ENCODE measurements around the gene VKORC1L1. TPM values are rescaled to one million over a fixed set of nuclear protein-coding genes. Genes with fewer than 3 reads are reported as not detected.

VKORC1L1 gene
- total RNA-seq, 1 experiment from 2014 or later = 25.0 TPM

Other genes starting within 250 kb of the VKORC1L1 start
- 22.7 and 41.4 TPM in 2 replicates for gene GUSB, start 109.1 kb downstream of the VKORC1L1 start, total RNA-seq (2014; rRNA removed; shearing (Covaris generic))
- gene ASL, start 202.7 kb downstream of the VKORC1L1 start, total RNA-seq (2014; rRNA removed; shearing (Covaris generic)) = 73.8 and 83.8 TPM in 2 replicates
- gene CRCP, start 241.8 kb downstream of the VKORC1L1 start, total RNA-seq (2014; rRNA removed; shearing (Covaris generic)) = 94.3 and 98.6 TPM in 2 replicates

Data from Daoy (cell line).